Measurements from ENCODE around the gene TSPO. TPM values are rescaled to one million over a fixed set of nuclear protein-coding genes. Genes with fewer than 3 reads are reported as not detected.

The TSPO gene
- total and polyA plus RNA-seq, 2 of the 13 experiments (the other 11 are each of a cell fraction or from before 2014, with no cell fraction given) = 0.46 to 1.4 TPM

DNA sequence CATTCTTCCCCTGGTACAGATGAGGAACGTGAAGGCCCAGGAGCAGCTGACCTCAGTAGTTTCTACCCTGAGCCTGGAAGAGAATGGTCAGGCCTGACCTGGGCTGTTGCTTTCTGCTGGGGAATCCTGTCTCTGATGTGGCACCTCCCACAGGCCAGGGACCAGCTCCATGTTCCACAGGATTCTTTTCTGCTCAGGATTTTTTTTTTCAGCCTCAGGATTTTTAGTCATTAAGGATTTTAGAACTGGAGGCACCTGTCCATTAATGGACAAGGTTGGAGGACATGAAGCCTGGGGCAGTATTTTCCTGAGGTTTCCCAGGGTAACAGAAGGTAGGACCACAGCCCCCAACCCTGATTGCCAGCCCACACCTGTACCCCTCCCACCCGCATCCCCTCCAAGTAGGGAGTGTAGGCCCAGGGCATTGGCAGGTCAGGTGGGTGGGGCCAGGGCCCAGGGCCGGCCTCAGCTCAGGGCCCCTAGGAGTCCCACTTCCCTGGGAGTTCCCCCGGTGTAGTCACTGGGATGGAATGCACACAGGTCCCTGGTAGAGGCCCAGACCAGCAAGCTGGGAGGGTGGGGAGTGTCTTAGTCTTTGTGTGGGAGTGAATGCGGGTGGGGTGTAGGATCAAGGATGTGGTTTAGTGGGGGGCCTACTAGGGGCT, 24.7 kb upstream of the TSPO start (continued):
- TF ChIP-seq RXRA (CRISPR knock-in tag; IDR thresholded peaks at IDR 0.05) = peak; percentile 42; the same call in 1 of the 2 replicates
- no peak for TF ChIP-seq ZNF33A (CRISPR knock-in tag; IDR thresholded peaks at IDR 0.05; ENCODE audit: borderline replicate concordance)
- no peak for TF ChIP-seq ZNF709 (CRISPR knock-in tag; IDR thresholded peaks at IDR 0.05)
- TF ChIP-seq JUNB (CRISPR knock-in tag; IDR thresholded peaks at IDR 0.05; ENCODE audit: borderline replicate concordance) = no peak
- no peak for TF ChIP-seq FOXC1 (CRISPR knock-in tag; IDR thresholded peaks at IDR 0.05; ENCODE audit: borderline replicate concordance)
- 0 out of 2 replicates have a peak, but pooled peaks have one; percentile 24 for TF ChIP-seq ZNF772 (CRISPR knock-in tag; IDR thresholded peaks at IDR 0.05)
- no peak for TF ChIP-seq NFYC (CRISPR knock-in tag; IDR thresholded peaks at IDR 0.05)
- TF ChIP-seq NR2F6 (IDR thresholded peaks at IDR 0.05) = no peak
- TF ChIP-seq NR2F6 (CRISPR knock-in tag; IDR thresholded peaks at IDR 0.05) = peak; percentile 34; the same call in 1 of the 2 replicates
- TF ChIP-seq PCBP1 (IDR thresholded peaks at IDR 0.05; ENCODE audit: borderline replicate concordance, low read depth, low read length) = 0 out of 2 replicates have a peak, but pooled peaks have one; percentile 31
- TF ChIP-seq ZFAT (CRISPR knock-in tag; conservative IDR thresholded peaks at IDR 0.05) = no peak
- TF ChIP-seq MYC (CRISPR knock-in tag; IDR thresholded peaks at IDR 0.05; ENCODE audit: borderline replicate concordance) = no peak
- 0 out of 2 replicates have a peak, but pooled peaks have one; percentile 22 for TF ChIP-seq RXRB (CRISPR knock-in tag; IDR thresholded peaks at IDR 0.05; ENCODE audit: borderline replicate concordance)
- no peak for TF ChIP-seq TRIM24 (CRISPR knock-in tag; IDR thresholded peaks at IDR 0.05)
- TF ChIP-seq ZNF781 (CRISPR knock-in tag; IDR thresholded peaks at IDR 0.05; ENCODE audit: borderline replicate concordance, not compliant biosample characterization) = no peak
- TF ChIP-seq, protein P1, sequence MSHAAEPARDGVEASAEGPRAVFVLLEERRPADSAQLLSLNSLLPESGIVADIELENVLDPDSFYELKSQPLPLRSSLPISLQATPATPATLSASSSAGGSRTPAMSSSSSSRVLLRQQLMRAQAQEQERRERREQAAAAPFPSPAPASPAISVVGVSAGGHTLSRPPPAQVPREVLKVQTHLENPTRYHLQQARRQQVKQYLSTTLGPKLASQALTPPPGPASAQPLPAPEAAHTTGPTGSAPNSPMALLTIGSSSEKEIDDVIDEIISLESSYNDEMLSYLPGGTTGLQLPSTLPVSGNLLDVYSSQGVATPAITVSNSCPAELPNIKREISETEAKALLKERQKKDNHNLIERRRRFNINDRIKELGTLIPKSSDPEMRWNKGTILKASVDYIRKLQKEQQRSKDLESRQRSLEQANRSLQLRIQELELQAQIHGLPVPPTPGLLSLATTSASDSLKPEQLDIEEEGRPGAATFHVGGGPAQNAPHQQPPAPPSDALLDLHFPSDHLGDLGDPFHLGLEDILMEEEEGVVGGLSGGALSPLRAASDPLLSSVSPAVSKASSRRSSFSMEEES (CRISPR knock-in tag; IDR thresholded peaks at IDR 0.05) = no peak
- no peak for TF ChIP-seq SPEN (CRISPR knock-in tag; IDR thresholded peaks at IDR 0.05; ENCODE audit: low read depth)
- TF ChIP-seq, protein P2, sequence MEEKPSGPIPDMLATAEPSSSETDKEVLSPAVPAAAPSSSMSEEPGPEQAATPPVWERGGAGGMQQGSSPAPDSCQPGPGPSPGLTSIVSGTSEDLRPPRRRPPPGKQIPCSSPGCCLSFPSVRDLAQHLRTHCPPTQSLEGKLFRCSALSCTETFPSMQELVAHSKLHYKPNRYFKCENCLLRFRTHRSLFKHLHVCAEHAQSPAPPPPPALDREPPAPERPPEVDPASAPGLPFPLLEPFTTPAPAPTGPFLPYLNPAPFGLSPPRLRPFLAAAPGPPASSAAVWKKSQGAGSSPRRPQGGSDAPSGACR (CRISPR knock-in tag; IDR thresholded peaks at IDR 0.05) = no peak
- 0 out of 2 replicates have a peak, but pooled peaks have one; percentile 21 for TF ChIP-seq SALL1 (CRISPR knock-in tag; IDR thresholded peaks at IDR 0.05)
- peak; percentile 40; the same call in 1 of the 2 replicates for TF ChIP-seq JUN (CRISPR knock-in tag; IDR thresholded peaks at IDR 0.05)
- peak; percentile 91 for TF ChIP-seq TEAD3 (CRISPR knock-in tag; optimal IDR thresholded peaks at IDR 0.05; ENCODE audit: borderline replicate concordance)
- TF ChIP-seq, protein P3, sequence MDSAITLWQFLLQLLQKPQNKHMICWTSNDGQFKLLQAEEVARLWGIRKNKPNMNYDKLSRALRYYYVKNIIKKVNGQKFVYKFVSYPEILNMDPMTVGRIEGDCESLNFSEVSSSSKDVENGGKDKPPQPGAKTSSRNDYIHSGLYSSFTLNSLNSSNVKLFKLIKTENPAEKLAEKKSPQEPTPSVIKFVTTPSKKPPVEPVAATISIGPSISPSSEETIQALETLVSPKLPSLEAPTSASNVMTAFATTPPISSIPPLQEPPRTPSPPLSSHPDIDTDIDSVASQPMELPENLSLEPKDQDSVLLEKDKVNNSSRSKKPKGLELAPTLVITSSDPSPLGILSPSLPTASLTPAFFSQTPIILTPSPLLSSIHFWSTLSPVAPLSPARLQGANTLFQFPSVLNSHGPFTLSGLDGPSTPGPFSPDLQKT (CRISPR knock-in tag; IDR thresholded peaks at IDR 0.05; ENCODE audit: borderline replicate concordance) = no peak
- TF ChIP-seq, protein P4, sequence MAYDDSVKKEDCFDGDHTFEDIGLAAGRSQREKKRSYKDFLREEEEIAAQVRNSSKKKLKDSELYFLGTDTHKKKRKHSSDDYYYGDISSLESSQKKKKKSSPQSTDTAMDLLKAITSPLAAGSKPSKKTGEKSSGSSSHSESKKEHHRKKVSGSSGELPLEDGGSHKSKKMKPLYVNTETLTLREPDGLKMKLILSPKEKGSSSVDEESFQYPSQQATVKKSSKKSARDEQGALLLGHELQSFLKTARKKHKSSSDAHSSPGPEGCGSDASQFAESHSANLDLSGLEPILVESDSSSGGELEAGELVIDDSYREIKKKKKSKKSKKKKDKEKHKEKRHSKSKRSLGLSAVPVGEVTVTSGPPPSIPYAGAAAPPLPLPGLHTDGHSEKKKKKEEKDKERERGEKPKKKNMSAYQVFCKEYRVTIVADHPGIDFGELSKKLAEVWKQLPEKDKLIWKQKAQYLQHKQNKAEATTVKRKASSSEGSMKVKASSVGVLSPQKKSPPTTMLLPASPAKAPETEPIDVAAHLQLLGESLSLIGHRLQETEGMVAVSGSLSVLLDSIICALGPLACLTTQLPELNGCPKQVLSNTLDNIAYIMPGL (CRISPR knock-in tag; IDR thresholded peaks at IDR 0.05; ENCODE audit: borderline replicate concordance in 1 of 2, low read depth in 1 of 2) = no peak; a peak in 1 of 4 replicates

All from HepG2 (cell line).